ENCODE data around the gene TNFRSF1A.
"Not testable (repeated sequence)": the region's sequence is repeated elsewhere in the genome, so short reads cannot be mapped to it uniquely, and the experiment has no call there.

GRCh38 chr12:6289081-6289480 lies 52.8 kb downstream of the TNFRSF1A start:
- TF ChIP-seq, protein P1, sequence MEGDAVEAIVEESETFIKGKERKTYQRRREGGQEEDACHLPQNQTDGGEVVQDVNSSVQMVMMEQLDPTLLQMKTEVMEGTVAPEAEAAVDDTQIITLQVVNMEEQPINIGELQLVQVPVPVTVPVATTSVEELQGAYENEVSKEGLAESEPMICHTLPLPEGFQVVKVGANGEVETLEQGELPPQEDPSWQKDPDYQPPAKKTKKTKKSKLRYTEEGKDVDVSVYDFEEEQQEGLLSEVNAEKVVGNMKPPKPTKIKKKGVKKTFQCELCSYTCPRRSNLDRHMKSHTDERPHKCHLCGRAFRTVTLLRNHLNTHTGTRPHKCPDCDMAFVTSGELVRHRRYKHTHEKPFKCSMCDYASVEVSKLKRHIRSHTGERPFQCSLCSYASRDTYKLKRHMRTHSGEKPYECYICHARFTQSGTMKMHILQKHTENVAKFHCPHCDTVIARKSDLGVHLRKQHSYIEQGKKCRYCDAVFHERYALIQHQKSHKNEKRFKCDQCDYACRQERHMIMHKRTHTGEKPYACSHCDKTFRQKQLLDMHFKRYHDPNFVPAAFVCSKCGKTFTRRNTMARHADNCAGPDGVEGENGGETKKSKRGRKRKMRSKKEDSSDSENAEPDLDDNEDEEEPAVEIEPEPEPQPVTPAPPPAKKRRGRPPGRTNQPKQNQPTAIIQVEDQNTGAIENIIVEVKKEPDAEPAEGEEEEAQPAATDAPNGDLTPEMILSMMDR (conservative IDR thresholded peaks at IDR 0.05; ENCODE audit: low read length): not testable (repeated sequence)
- not testable (repeated sequence) for TF ChIP-seq EZH2phosphoT487 (IDR thresholded peaks at IDR 0.05; ENCODE audit: borderline replicate concordance)

All from Loucy (cell line).